T-cell (primary cell): ENCODE measurements around the gene SOX9. TPM values are rescaled to one million over a fixed set of nuclear protein-coding genes. Genes with fewer than 3 reads are reported as not detected.

ENCODE experiments used
- ATAC-seq, 4 experiments: fragments of 200-7000 bp in 3 of 4; fragments of 150-1000 bp in 1 of 4; cut with Tn5 transposase; replicated peaks in 1 of 4; 1 replicate in 3 of 4; 2 replicates in 1 of 4; pipeline ENCODE4 v1.10.0; 2021; ENCODE audit warnings: moderate library complexity in 3 of 4, mild to moderate bottlenecking in 2 of 4, moderate number of reproducible peaks in 1 of 4
- CTCF ChIA-PET, 2 donors: fragments of 300-600 bp; sonication (Branson Sonifier 250); formaldehyde crosslinking; loops; one replicate each; lab custom pipeline; 2022; ENCODE audit warnings: antibody characterized with exemption in 2 of 2; lab: Charles Lee
- POLR2A ChIA-PET, 2 donors: fragments of 300-600 bp; sonication (Branson Sonifier 250); formaldehyde crosslinking; loops; one replicate each; lab custom pipeline; 2022; ENCODE audit warnings: antibody characterized with exemption in 2 of 2; lab: Charles Lee
- DNase-seq, 35 experiments: peaks; one replicate each; pipeline versions ENCODE4 v3.0.0 to v3.0.0-alpha.2; 2013 to 2023
- H3K27ac ChIP-seq: one replicate; pipeline ENCODE4 v1.5.1; 2013; ENCODE audit warnings: low read length
- H3K27me3 ChIP-seq, 2 experiments: replicated peaks in 1 of 2; 1 replicate in 1 of 2; 2 replicates in 1 of 2; pipeline versions ENCODE4 v1.6.1 to v1.7.0; 2013; ENCODE audit warnings: low read length in 1 of 2, mixed read lengths in 1 of 2; ENCODE audit not compliant: control insufficient read depth in 2 of 2, insufficient read depth in 2 of 2; ENCODE audit errors: extremely low read depth in 1 of 2
- H3K36me3 ChIP-seq, 2 donors: 1 replicate in 1 of 2; 2 replicates in 1 of 2; pipeline versions ENCODE4 v1.6.1 to v1.7.0; 2013; ENCODE audit warnings: low read length in 1 of 2; ENCODE audit not compliant: control insufficient read depth in 2 of 2, insufficient read depth in 1 of 2; ENCODE audit errors: extremely low read depth in 1 of 2
- H3K4me1 ChIP-seq, 2 experiments: 1 replicate in 1 of 2; 2 replicates in 1 of 2; pipeline versions ENCODE4 v1.6.1 to v1.7.0; 2013; ENCODE audit warnings: low read length in 2 of 2, mixed read lengths in 1 of 2; ENCODE audit not compliant: insufficient read depth in 2 of 2, control insufficient read depth in 1 of 2; ENCODE audit errors: extremely low read depth in 1 of 2
- H3K4me3 ChIP-seq, 2 donors: 1 replicate in 1 of 2; 2 replicates in 1 of 2; pipeline versions ENCODE4 v1.5.1 to v1.7.0; 2013; ENCODE audit warnings: mild to moderate bottlenecking in 2 of 2, low read length in 1 of 2, moderate library complexity in 1 of 2; ENCODE audit not compliant: control insufficient read depth in 1 of 2; ENCODE audit errors: extremely low read depth in 1 of 2
- H3K9me3 ChIP-seq: 2 replicates; pipeline ENCODE4 v1.7.0; 2013
- H3K27ac Mint-ChIP-seq, 2 donors: one replicate each; pipeline ENCODE4 v1.8.0; 2020 to 2021; ENCODE audit warnings: mild to moderate bottlenecking in 2 of 2, mixed read lengths in 2 of 2
- H3K27me3 Mint-ChIP-seq, 2 donors: one replicate each; pipeline ENCODE4 v1.8.0; 2021 to 2022; ENCODE audit warnings: mixed read lengths in 2 of 2
- H3K36me3 Mint-ChIP-seq: one replicate; pipeline ENCODE4 v1.8.0; 2021; ENCODE audit warnings: mixed read lengths
- H3K4me1 Mint-ChIP-seq, 3 donors: one replicate each; pipeline ENCODE4 v1.8.0; 2020 to 2022; ENCODE audit warnings: mixed read lengths in 3 of 3, mild to moderate bottlenecking in 1 of 3
- H3K4me3 Mint-ChIP-seq, 3 donors: one replicate each; pipeline ENCODE4 v1.8.0; 2020 to 2022; ENCODE audit warnings: mild to moderate bottlenecking in 3 of 3, mixed read lengths in 3 of 3, moderate library complexity in 3 of 3
- H3K9me3 Mint-ChIP-seq, 3 donors: one replicate each; pipeline ENCODE4 v1.8.0; 2020 to 2022; ENCODE audit warnings: mixed read lengths in 3 of 3
- WGBS: methylation state at CpG from one replicate; pipeline ENCODE4 v1.1.5; 2013; ENCODE audit warnings: missing lambda C conversion rate; ENCODE audit not compliant: insufficient coverage; 5-methylcytosine and 5-hydroxymethylcytosine counted together
- total RNA-seq, 35 experiments: library from RNA in 6 of 35; stranded (reverse) in 6 of 35; fragments of 120-200 nt in 1 of 35; gene quantifications; one replicate each; pipeline versions ENCODE4 v1.2.1 to v1.2.4 and lab custom pipeline; 2013 to 2026

Gene SOX9
- total RNA-seq, 5 donors from 2014 or later (not counting 1 experiment from before 2014, with no cell fraction given): 0.13 to 0.35 (median 0.23) TPM; not detected in 2

DNA sequence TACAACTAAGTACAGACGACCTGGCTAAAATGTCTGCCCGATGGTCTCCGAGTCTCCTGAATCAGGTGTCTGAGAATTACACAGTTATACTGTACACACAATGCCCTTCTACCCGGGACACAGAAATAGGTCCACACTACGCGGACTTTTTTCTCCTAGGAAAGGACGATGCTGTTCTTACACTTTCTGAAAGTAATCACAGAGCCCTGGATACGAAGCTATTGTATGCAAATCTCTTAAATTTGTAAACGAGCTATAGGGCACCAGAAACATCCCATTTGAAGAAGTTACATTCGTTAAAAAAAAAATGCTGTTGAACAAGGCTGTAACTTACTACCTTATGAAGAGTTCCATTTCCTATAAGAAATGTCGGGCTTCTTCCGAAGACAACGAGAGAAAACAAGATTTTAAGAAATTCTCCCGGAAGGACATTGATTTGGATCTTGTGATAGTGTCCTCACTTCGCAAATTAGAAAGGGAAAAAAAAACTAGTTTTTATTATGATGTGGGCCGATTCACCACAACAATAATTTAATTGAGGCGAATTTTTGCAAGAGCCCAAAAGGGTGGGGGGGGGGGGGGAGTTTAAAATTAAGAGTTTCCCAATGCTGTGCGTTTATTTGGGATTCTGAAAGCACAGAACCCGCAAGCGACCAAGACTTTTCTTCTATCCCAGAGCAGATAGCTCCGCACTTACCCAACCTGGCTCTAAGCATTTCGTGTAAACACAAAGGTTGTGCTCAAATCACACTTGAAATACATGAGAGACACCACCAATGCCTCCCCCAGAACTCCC, 1.5 kb upstream of the SOX9 start:
- Mint-ChIP-seq H3K4me1 (peaks cover 14 to 31% (median 18%) of the 10 kb centered on the region in 3 donors), H3K27ac (no peak overlapping the region), H3K9me3 (peaks cover 0 to 3% (median 0%) of the 10 kb centered on the region in 3 donors), H3K27me3 (peaks cover 67 to 75% of the 10 kb centered on the region in 2 donors), H3K4me3 (no peak overlapping the region), H3K36me3 (no peaks in the 10 kb centered on the region)
- ChIA-PET CTCF (interaction anchor here in 1 of 2 donors (0.7 kb wide), 1 partner anchor 1351 kb away, joined by 11 read pairs; no protein-coding TSS in a partner anchor), POLR2A (no interaction called here)
- DNase-seq: no peak
- H3K9me3 ChIP-seq: no peaks in the 10 kb centered on the region
- H3K4me1 ChIP-seq: peaks cover 0 to 26% of the 10 kb centered on the region in 2 experiments
- H3K4me3 ChIP-seq: no peak overlapping the region
- H3K27ac ChIP-seq: no peak overlapping the region
- no peak for ATAC-seq
- peaks cover 19 to 80% of the 10 kb centered on the region in 2 experiments for H3K27me3 ChIP-seq
- 13% methylated on average over 10 of the region's 22 CpGs for WGBS
- no peaks in the 10 kb centered on the region for H3K36me3 ChIP-seq

DNA sequence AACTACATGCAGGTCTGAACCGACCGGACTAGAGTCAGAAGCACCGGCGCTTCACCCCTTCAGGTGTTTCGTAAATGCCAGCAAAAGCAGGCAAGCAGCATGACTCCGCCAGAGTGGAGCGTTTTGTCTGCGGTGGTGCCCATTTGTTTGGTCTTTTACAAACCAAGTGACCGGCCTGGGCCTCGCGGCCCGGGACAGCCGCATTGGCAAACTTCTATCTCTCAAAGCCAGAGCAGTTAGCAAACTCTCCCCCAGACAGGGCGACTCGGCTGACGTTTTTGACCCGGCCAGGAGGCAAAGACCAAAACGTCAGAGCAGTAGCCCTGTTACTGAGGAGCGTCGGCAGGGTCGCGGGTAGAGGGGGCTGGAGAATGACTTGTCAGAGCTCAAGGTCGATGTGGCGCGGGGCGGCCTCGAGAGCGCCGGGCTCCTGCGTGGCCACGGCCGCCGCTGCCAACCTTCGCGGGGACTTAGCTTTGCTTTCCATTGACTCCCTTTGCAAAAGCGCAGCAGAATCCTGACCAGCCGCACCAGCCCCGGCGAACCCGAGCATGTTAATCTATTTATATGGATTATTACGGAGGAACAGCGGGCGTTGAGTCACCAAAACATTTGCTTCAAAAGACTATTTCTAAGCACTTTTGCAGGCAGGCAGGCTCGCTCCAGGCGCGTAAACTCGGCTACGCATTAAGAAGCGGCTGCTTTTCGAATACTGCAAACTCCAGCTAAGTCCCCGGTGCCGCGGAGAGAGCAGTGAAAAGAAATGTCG, 763 bp upstream of the SOX9 start:
- no peak overlapping the region for H3K4me3 ChIP-seq
- 5% methylated on average over 38 of the region's 54 CpGs for WGBS
- CTCF ChIA-PET: interaction anchor here in 1 of 2 donors (0.7 kb wide), 1 partner anchor 1352 kb away, joined by 11 read pairs; no protein-coding TSS in a partner anchor
- H3K4me3 Mint-ChIP-seq: no peak overlapping the region
- no peaks in the 10 kb centered on the region for H3K9me3 ChIP-seq
- peaks cover 0 to 6% (median 0%) of the 10 kb centered on the region in 3 donors for H3K9me3 Mint-ChIP-seq
- H3K27ac ChIP-seq: no peak overlapping the region
- no peaks in the 10 kb centered on the region for H3K36me3 ChIP-seq
- ATAC-seq: no peak
- H3K27ac Mint-ChIP-seq: no peak overlapping the region
- peaks cover 62 to 71% of the 10 kb centered on the region in 2 donors for H3K27me3 Mint-ChIP-seq
- peaks cover 0 to 26% of the 10 kb centered on the region in 2 experiments for H3K4me1 ChIP-seq
- POLR2A ChIA-PET: no interaction called here
- H3K4me1 Mint-ChIP-seq: peaks cover 16 to 31% (median 18%) of the 10 kb centered on the region in 3 donors
- no peaks in the 10 kb centered on the region for H3K36me3 Mint-ChIP-seq
- peaks cover 22 to 79% of the 10 kb centered on the region in 2 experiments for H3K27me3 ChIP-seq
- no peak for DNase-seq

DNA sequence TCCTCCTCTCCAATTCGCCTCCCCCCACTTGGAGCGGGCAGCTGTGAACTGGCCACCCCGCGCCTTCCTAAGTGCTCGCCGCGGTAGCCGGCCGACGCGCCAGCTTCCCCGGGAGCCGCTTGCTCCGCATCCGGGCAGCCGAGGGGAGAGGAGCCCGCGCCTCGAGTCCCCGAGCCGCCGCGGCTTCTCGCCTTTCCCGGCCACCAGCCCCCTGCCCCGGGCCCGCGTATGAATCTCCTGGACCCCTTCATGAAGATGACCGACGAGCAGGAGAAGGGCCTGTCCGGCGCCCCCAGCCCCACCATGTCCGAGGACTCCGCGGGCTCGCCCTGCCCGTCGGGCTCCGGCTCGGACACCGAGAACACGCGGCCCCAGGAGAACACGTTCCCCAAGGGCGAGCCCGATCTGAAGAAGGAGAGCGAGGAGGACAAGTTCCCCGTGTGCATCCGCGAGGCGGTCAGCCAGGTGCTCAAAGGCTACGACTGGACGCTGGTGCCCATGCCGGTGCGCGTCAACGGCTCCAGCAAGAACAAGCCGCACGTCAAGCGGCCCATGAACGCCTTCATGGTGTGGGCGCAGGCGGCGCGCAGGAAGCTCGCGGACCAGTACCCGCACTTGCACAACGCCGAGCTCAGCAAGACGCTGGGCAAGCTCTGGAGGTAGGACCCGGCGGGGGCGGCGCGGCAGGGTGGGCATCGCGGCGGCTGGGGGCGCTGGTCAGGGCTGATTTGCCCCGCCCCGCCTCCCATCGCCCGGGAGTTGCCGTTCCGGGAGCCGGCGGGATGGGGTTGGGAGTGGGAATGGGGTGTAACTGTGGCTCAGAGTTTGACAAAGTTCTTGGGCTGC, 567 bp downstream of the SOX9 start:
- H3K9me3 ChIP-seq: no peaks in the 10 kb centered on the region
- H3K36me3 Mint-ChIP-seq: no peaks in the 10 kb centered on the region
- H3K27ac ChIP-seq: no peak overlapping the region

GRCh38 chr17:72122010-72122764, 1.4 kb downstream of the SOX9 start:
- DNase-seq (no peak), ATAC-seq (no peak)
- H3K4me1 Mint-ChIP-seq: peaks cover 11 to 20% (median 16%) of the 10 kb centered on the region in 3 donors
- WGBS: 5% methylated on average over 15 of the region's 36 CpGs
- no peak overlapping the region for H3K27ac Mint-ChIP-seq
- H3K9me3 Mint-ChIP-seq: peaks cover 0 to 6% (median 0%) of the 10 kb centered on the region in 3 donors
- H3K27me3 ChIP-seq: peaks cover 22 to 61% of the 10 kb centered on the region in 2 experiments
- H3K27me3 Mint-ChIP-seq: peaks cover 50 to 60% of the 10 kb centered on the region in 2 donors
- H3K9me3 ChIP-seq: no peaks in the 10 kb centered on the region
- H3K4me1 ChIP-seq: peaks cover 0 to 14% of the 10 kb centered on the region in 2 experiments
- POLR2A ChIA-PET: interaction anchor here in 1 of 2 donors (0.6 kb wide), 1 partner anchor 399 kb away, joined by 6 read pairs; no protein-coding TSS in a partner anchor
- no peaks in the 10 kb centered on the region for H3K36me3 Mint-ChIP-seq
- H3K27ac ChIP-seq: no peak overlapping the region
- H3K4me3 Mint-ChIP-seq: peak overlapping the region in 2 of 3 donors; percentile 24 to 25
- no peaks in the 10 kb centered on the region for H3K36me3 ChIP-seq
- no peak overlapping the region for H3K4me3 ChIP-seq
- CTCF ChIA-PET: no interaction called here

More for the DNA sequence above, 567 bp downstream of the SOX9 start:
- POLR2A ChIA-PET: no interaction called here
- ATAC-seq (no peak), DNase-seq (no peak)
- peaks cover 0 to 20% of the 10 kb centered on the region in 2 experiments for H3K4me1 ChIP-seq
- CTCF ChIA-PET: no interaction called here
- H3K4me1 Mint-ChIP-seq: peaks cover 16 to 24% (median 18%) of the 10 kb centered on the region in 3 donors
- peaks cover 24 to 69% of the 10 kb centered on the region in 2 experiments for H3K27me3 ChIP-seq
- no peak overlapping the region for H3K4me3 ChIP-seq
- H3K9me3 Mint-ChIP-seq: peaks cover 0 to 6% (median 0%) of the 10 kb centered on the region in 3 donors
- H3K4me3 Mint-ChIP-seq: peak overlapping the region in 2 of 3 donors; percentile 24 to 25
- peaks cover 54 to 64% of the 10 kb centered on the region in 2 donors for H3K27me3 Mint-ChIP-seq
- H3K27ac Mint-ChIP-seq: no peak overlapping the region
- H3K36me3 ChIP-seq: no peaks in the 10 kb centered on the region
- WGBS: 8% methylated on average over 82 of the region's 88 CpGs

DNA sequence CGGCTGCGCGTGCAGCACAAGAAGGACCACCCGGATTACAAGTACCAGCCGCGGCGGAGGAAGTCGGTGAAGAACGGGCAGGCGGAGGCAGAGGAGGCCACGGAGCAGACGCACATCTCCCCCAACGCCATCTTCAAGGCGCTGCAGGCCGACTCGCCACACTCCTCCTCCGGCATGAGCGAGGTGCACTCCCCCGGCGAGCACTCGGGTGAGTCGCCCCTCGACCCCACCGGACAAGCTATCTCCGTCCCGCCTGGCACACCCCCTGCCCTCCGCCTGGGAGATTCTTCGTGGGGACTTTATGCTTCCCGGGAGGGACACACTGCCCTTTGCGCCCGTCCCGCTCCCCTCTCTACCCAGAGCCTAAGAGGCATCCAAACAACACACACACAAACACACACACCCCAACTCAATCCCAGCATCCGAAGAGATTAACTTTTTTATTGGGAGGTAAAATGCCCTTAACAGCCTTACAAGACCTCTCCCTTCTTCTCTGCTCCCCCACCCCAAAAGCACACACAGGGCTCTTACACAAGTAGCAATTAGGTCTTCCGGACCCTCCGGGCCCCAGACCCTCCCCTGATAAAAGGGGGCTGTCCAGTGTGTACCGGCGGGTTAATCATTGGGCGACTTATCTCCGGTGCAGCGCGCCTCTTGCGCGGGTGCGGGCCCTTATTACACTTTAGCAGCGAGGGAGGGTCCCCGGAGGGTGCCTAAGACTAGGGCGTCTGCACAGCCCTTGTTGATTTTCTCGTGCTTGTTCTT, 2.1 kb downstream of the SOX9 start:
- Histone ChIP-seq H3K27me3 (peaks cover 22 to 53% of the 10 kb centered on the region in 2 experiments), H3K4me3 (no peak overlapping the region), H3K4me1 (peaks cover 0 to 13% of the 10 kb centered on the region in 2 experiments), H3K36me3 (no peaks in the 10 kb centered on the region), H3K9me3 (no peaks in the 10 kb centered on the region), H3K27ac (no peak overlapping the region)
- peak overlapping the region; percentile 4 to 43 (median 19) for H3K4me3 Mint-ChIP-seq
- ChIA-PET CTCF (no interaction called here), POLR2A (interaction anchor here in 1 of 2 donors (0.6 kb wide), 1 partner anchor 398 kb away, joined by 6 read pairs; no protein-coding TSS in a partner anchor)
- ATAC-seq (no peak), DNase-seq (peak in 1 of 35 experiments; percentile 2)
- H3K27me3 Mint-ChIP-seq: peaks cover 53 to 61% of the 10 kb centered on the region in 2 donors
- 8% methylated on average over 40 of the region's 48 CpGs for WGBS
- H3K36me3 Mint-ChIP-seq: no peaks in the 10 kb centered on the region
- H3K9me3 Mint-ChIP-seq: peaks cover 0 to 6% (median 0%) of the 10 kb centered on the region in 3 donors
- H3K4me1 Mint-ChIP-seq: peaks cover 11 to 19% (median 16%) of the 10 kb centered on the region in 3 donors
- no peak overlapping the region for H3K27ac Mint-ChIP-seq
